Measurements from ENCODE around the gene CNTN1.

DNA sequence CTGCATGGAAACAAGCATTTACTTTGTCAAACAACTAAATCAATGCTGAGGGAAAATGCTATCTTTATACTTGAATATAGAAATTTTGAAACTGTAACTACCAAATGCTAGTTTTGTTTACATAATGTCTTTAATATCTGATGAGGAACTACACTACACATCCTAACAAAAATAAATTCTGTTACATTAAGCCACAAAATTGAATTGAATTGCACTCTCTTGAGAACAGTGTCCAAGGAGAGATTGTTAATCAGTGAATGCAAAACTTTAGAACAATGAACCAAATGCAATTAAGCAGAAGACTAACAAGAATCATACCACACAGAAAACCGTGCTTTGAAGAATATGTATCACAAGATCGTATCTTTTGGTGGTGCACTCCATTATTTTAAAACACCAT is 141.6 kb downstream of the CNTN1 start:
- no peak for TF ChIP-seq CTCF (IDR thresholded peaks at IDR 0.05)
- no peak for TF ChIP-seq POLR2A (IDR thresholded peaks at IDR 0.05)
- no peak for TF ChIP-seq EP300 (IDR thresholded peaks at IDR 0.05)

All from ovary (tissue), 3 donors.